SK-N-MC (cell line): ENCODE measurements around the gene NUDT21.

Experiments used
- EZH2 ChIP-seq: fragments of 200-600 bp; sonication (generic); IDR thresholded peaks from one replicate; pipeline ENCODE4 v1.6.1; 2017; ENCODE audit warnings: antibody characterized with exemption
- POLR2AphosphoS5 ChIP-seq: IDR thresholded peaks from 2 replicates; pipeline ENCODE4 v1.6.1; 2012; ENCODE audit warnings: mild to moderate bottlenecking, low read depth, low read length, borderline replicate concordance

DNA sequence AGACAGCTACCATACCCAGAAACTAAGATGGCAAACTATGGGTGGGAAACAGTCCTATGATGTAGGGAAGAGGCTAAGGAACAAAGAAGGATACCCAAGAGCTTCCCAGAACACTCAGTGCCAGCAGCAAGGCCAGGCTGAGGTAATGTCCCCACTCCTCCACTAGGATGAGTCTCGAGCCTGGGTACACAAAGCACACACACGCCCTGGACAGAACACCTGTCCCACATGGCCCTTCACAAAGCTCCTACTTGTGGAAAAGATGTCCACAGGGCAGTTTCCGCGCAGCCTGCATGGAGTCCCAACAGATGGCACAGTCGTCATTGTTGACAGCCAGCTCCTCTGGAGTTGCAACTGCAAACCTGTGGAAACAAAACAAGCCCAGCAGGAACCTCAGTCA is 49.6 kb downstream of the NUDT21 start:
- TF ChIP-seq POLR2AphosphoS5 (no peak), EZH2 (no peak)
